ENCODE measurements around the gene PDE6A.

GRCh38 chr5:149837680-149838269 is 106.8 kb downstream of the PDE6A start:
- TF ChIP-seq, protein P1, sequence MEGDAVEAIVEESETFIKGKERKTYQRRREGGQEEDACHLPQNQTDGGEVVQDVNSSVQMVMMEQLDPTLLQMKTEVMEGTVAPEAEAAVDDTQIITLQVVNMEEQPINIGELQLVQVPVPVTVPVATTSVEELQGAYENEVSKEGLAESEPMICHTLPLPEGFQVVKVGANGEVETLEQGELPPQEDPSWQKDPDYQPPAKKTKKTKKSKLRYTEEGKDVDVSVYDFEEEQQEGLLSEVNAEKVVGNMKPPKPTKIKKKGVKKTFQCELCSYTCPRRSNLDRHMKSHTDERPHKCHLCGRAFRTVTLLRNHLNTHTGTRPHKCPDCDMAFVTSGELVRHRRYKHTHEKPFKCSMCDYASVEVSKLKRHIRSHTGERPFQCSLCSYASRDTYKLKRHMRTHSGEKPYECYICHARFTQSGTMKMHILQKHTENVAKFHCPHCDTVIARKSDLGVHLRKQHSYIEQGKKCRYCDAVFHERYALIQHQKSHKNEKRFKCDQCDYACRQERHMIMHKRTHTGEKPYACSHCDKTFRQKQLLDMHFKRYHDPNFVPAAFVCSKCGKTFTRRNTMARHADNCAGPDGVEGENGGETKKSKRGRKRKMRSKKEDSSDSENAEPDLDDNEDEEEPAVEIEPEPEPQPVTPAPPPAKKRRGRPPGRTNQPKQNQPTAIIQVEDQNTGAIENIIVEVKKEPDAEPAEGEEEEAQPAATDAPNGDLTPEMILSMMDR (IDR thresholded peaks at IDR 0.05; ENCODE audit: insufficient read depth, low read length): peak; percentile 75
- TF ChIP-seq GABPA (IDR thresholded peaks at IDR 0.05; ENCODE audit: low read depth) (no peak), POLR2AphosphoS5 (IDR thresholded peaks at IDR 0.05; ENCODE audit: low read depth) (no peak), SPI1 (IDR thresholded peaks at IDR 0.05; ENCODE audit: borderline replicate concordance, low read depth) (no peak)
- TF ChIP-seq, protein P2, sequence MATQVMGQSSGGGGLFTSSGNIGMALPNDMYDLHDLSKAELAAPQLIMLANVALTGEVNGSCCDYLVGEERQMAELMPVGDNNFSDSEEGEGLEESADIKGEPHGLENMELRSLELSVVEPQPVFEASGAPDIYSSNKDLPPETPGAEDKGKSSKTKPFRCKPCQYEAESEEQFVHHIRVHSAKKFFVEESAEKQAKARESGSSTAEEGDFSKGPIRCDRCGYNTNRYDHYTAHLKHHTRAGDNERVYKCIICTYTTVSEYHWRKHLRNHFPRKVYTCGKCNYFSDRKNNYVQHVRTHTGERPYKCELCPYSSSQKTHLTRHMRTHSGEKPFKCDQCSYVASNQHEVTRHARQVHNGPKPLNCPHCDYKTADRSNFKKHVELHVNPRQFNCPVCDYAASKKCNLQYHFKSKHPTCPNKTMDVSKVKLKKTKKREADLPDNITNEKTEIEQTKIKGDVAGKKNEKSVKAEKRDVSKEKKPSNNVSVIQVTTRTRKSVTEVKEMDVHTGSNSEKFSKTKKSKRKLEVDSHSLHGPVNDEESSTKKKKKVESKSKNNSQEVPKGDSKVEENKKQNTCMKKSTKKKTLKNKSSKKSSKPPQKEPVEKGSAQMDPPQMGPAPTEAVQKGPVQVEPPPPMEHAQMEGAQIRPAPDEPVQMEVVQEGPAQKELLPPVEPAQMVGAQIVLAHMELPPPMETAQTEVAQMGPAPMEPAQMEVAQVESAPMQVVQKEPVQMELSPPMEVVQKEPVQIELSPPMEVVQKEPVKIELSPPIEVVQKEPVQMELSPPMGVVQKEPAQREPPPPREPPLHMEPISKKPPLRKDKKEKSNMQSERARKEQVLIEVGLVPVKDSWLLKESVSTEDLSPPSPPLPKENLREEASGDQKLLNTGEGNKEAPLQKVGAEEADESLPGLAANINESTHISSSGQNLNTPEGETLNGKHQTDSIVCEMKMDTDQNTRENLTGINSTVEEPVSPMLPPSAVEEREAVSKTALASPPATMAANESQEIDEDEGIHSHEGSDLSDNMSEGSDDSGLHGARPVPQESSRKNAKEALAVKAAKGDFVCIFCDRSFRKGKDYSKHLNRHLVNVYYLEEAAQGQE (IDR thresholded peaks at IDR 0.05; ENCODE audit: insufficient replicate concordance, low read depth): no peak

All from HL-60 (cell line).